ENCODE measurements around the gene ARHGAP12.

DNA sequence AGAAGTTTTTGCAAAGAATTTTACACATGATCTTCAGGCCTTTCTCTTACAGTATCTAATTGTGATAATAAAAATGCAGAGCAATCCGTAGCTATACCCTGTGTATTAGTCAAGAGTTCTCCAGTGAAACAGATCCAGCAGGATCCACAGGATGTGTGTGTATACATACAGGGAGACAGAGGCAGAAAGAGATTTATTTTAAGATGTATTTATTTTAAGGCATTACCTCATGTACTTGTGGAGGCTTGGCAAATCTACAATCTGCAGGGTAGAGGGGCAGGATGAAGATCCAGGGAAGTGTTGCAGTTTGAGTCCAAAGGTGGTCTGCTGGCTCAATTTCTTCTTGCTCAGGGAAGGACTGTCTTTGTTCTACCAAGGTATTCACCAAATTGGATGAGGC, 41.7 kb downstream of the ARHGAP12 start:
- TF ChIP-seq CTCF (IDR thresholded peaks at IDR 0.05; ENCODE audit: low read depth, low read length, poor library complexity, severe bottlenecking) (no peak), EZH2phosphoT487 (IDR thresholded peaks at IDR 0.05; ENCODE audit: borderline replicate concordance, low read length) (no peak)
